Activated CD4-positive, alpha-beta memory T cell treated with anti-CD3 and anti-CD28 coated beads for 36 hours (primary cell): Measurements from ENCODE around the gene ARPC1B. TPM values are rescaled to one million over a fixed set of nuclear protein-coding genes. Genes with fewer than 3 reads are reported as not detected.
A peak's percentile ranks its signal among the peaks of the same experiment; 100 is the strongest.
"Not testable (repeated sequence)": the region's sequence is repeated elsewhere in the genome, so short reads cannot be mapped to it uniquely, and the experiment has no call there.

Source experiments
- CTCF ChIA-PET: fragments of 350-600 bp; sonication (Branson Sonifier 250); formaldehyde crosslinking; loops from one replicate; lab custom pipeline; 2021; ENCODE audit warnings: antibody characterized with exemption, inconsistent platforms; lab: Charles Lee
- POLR2A ChIA-PET: fragments of 350-600 bp; sonication (Branson Sonifier 250); formaldehyde crosslinking; loops from one replicate; lab custom pipeline; 2021; ENCODE audit warnings: antibody characterized with exemption; lab: Charles Lee
- DNase-seq: peaks from one replicate; pipeline ENCODE4 v3.0.0-alpha.2; 2020
- H3K27ac Mint-ChIP-seq: one replicate; pipeline ENCODE4 v1.8.0; 2021; ENCODE audit warnings: mixed read lengths
- H3K27me3 Mint-ChIP-seq: one replicate; pipeline ENCODE4 v1.8.0; 2021; ENCODE audit warnings: mixed read lengths
- H3K36me3 Mint-ChIP-seq: one replicate; pipeline ENCODE4 v1.8.0; 2021; ENCODE audit warnings: mixed read lengths
- H3K4me1 Mint-ChIP-seq: one replicate; pipeline ENCODE4 v1.8.0; 2021; ENCODE audit warnings: low read depth, mixed read lengths
- H3K4me3 Mint-ChIP-seq: one replicate; pipeline ENCODE4 v1.8.0; 2021; ENCODE audit warnings: mild to moderate bottlenecking, mixed read lengths
- H3K9me3 Mint-ChIP-seq: one replicate; pipeline ENCODE4 v1.8.0; 2021; ENCODE audit warnings: mixed read lengths
- intact Hi-C: fragments of 100-400 bp; cut with micrococcal nuclease; formaldehyde crosslinking; loops from one replicate; pipeline ENCODE4 v1.15.1; 2023
- total RNA-seq, 2 experiments: library from RNA; stranded (reverse); gene quantifications; one replicate each; pipeline ENCODE4 v1.2.3, GENCODE V29; 2021

The ARPC1B gene
- total RNA-seq, 2 experiments from 2014 or later, result 432 to 435 TPM

DNA sequence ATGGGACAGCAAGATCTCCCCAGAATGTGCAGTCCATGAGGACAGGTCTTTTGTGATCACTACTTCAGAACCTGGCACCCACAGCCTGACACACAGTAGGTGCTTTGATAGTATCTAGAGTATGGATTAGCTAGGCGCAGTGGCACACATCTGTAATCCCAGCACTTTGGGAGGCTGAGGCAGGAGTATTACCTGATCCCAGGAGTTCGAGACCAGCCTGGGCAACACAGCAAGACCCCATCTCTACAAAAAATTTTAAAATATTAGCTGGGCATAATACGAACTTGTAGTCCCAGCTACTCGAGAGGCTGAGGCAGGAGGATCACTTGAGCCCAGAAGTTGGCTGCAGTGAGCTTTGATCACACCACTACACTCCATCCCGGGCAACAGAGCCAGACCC is 22.3 kb upstream of the ARPC1B start:
- Mint-ChIP-seq H3K9me3 (no peaks in the 10 kb centered on the region), H3K4me1 (no peaks in the 10 kb centered on the region), H3K4me3 (no peak overlapping the region), H3K27ac (no peak overlapping the region), H3K36me3 (peaks cover 29% of the 10 kb centered on the region), H3K27me3 (no peaks in the 10 kb centered on the region)
- ChIA-PET CTCF (interaction anchor here (1.2 kb wide), 1 partner anchor 295 kb away, joined by 3 read pairs; no protein-coding TSS in a partner anchor), POLR2A (no interaction called here)
- intact Hi-C loops, result no loop called here
- no peak for DNase-seq

GRCh38 chr7:99355098-99355497 is 19.4 kb upstream of the ARPC1B start:
- no peak for DNase-seq
- H3K4me3 Mint-ChIP-seq, result no peak overlapping the region
- no peaks in the 10 kb centered on the region for H3K9me3 Mint-ChIP-seq
- H3K27ac Mint-ChIP-seq, result no peak overlapping the region
- intact Hi-C loops, result no loop called here
- H3K4me1 Mint-ChIP-seq, result no peaks in the 10 kb centered on the region
- H3K36me3 Mint-ChIP-seq, result peaks cover 36% of the 10 kb centered on the region
- no peaks in the 10 kb centered on the region for H3K27me3 Mint-ChIP-seq
- CTCF ChIA-PET, result interaction anchor here (0.9 kb wide), 1 partner anchor 12 kb away, joined by 5 read pairs; no protein-coding TSS in a partner anchor
- POLR2A ChIA-PET, result interaction anchor here (0.6 kb wide), 1 partner anchor 39 kb away, joined by 4 read pairs; no protein-coding TSS in a partner anchor

GRCh38 chr7:99357701-99358490 is 16.6 kb upstream of the ARPC1B start:
- CTCF ChIA-PET, result interaction anchor here (1.0 kb wide), 1 partner anchor 25 kb away, joined by 4 read pairs; no protein-coding TSS in a partner anchor

GRCh38 chr7:99358521-99358920 is 16.0 kb upstream of the ARPC1B start:
- H3K4me1 Mint-ChIP-seq, intact Hi-C loops, DNase-seq, POLR2A ChIA-PET, H3K4me3 Mint-ChIP-seq, H3K9me3 Mint-ChIP-seq, H3K27me3 Mint-ChIP-seq, H3K27ac Mint-ChIP-seq: not testable (repeated sequence)
- CTCF ChIA-PET, result interaction anchor here (1.0 kb wide), 1 partner anchor 25 kb away, joined by 4 read pairs; no protein-coding TSS in a partner anchor
- peaks cover 42% of the 10 kb centered on the region for H3K36me3 Mint-ChIP-seq

More at GRCh38 chr7:99357701-99358490, 16.6 kb upstream of the ARPC1B start:
- Mint-ChIP-seq H3K27ac (no peak overlapping the region), H3K27me3 (no peaks in the 10 kb centered on the region), H3K9me3 (no peaks in the 10 kb centered on the region), H3K4me1 (no peaks in the 10 kb centered on the region), H3K36me3 (peaks cover 38% of the 10 kb centered on the region), H3K4me3 (no peak overlapping the region)
- intact Hi-C loops, result no loop called here
- POLR2A ChIA-PET, result no interaction called here
- no peak for DNase-seq

DNA sequence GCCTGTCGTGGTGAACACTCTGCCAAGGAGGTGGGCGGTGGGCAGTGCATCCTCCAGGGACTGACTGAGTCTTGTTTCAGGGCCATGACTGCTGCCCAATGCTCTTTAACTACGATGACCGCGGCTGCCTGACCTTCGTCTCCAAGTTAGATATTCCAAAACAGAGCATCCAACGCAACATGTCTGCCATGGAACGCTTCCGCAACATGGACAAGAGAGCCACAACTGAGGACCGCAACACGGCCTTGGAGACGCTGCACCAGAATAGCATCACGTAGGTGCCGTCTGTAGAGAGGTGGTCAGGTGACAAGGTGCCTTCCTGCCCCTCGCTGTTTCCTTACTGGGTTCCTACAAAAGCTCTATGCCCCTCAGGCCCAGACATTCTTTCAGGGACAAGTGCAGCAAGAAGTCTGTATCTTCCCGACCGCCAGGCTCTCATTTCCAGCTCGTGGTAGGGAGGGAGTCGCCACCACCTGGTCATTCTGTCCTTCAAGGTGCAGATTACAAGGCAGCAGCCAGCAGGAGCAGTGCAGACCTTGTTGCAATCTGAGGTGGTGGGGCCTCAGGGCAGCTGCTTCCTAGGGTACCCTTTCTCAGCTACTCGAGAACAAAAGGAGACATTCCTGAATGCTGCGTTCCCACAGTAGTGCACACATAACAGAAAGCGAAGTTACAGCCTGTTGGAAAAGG is 14.9 kb upstream of the ARPC1B start:
- Mint-ChIP-seq H3K4me3 (no peak overlapping the region), H3K4me1 (no peaks in the 10 kb centered on the region), H3K36me3 (peaks cover 41% of the 10 kb centered on the region), H3K27ac (no peak overlapping the region), H3K9me3 (no peaks in the 10 kb centered on the region), H3K27me3 (no peaks in the 10 kb centered on the region)
- ChIA-PET CTCF (interaction anchor here (1.0 to 1.3 kb wide), 2 partner anchors 9 to 330 kb away, joined by 3 read pairs; no protein-coding TSS in a partner anchor), POLR2A (no interaction called here)
- intact Hi-C loops, result no loop called here
- DNase-seq, result no peak

DNA sequence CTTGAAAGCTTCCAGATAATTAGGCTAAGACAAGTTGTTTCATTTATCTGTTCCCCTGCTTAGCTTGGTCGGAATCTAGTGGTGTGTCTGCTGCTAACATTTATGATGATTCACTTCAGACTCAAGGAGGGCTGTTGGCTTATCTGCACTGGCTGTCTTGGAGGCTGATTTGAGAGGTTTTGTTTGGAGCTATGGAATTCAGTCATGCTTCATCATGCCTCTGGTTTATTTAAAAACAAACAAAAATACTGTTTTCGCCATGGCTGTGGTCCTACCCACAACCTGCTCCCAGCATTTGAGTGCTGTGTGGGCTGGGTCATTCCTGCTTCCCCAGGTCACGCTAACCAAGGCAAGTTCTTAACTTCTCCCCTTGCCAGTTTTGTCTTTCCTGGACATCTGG is 11.7 kb upstream of the ARPC1B start:
- Mint-ChIP-seq H3K27me3 (no peaks in the 10 kb centered on the region), H3K9me3 (no peaks in the 10 kb centered on the region), H3K4me3 (no peak overlapping the region), H3K27ac (no peak overlapping the region), H3K36me3 (peaks cover 49% of the 10 kb centered on the region), H3K4me1 (no peaks in the 10 kb centered on the region)
- intact Hi-C loops, result no loop called here
- no peak for DNase-seq
- ChIA-PET CTCF (no interaction called here), POLR2A (no interaction called here)

DNA sequence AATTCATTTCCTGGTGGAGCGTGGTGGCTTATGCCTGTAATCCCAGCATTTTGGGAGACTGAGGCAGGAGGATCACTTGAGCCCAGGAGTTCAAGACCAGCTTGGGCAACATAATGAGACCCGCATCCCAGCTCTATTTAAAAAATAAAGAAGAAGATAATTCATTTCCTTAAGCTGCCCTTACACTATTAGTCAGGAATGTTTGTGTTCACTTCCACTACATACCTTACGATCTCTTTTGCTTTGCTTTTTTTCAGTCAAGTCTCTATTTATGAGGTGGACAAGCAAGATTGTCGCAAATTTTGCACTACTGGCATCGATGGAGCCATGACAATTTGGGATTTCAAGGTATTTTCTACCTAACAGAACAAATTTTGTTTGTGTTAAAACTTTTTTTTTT is 11.2 kb upstream of the ARPC1B start:
- no peaks in the 10 kb centered on the region for H3K27me3 Mint-ChIP-seq
- no peak overlapping the region for H3K4me3 Mint-ChIP-seq
- no peaks in the 10 kb centered on the region for H3K9me3 Mint-ChIP-seq

DNA sequence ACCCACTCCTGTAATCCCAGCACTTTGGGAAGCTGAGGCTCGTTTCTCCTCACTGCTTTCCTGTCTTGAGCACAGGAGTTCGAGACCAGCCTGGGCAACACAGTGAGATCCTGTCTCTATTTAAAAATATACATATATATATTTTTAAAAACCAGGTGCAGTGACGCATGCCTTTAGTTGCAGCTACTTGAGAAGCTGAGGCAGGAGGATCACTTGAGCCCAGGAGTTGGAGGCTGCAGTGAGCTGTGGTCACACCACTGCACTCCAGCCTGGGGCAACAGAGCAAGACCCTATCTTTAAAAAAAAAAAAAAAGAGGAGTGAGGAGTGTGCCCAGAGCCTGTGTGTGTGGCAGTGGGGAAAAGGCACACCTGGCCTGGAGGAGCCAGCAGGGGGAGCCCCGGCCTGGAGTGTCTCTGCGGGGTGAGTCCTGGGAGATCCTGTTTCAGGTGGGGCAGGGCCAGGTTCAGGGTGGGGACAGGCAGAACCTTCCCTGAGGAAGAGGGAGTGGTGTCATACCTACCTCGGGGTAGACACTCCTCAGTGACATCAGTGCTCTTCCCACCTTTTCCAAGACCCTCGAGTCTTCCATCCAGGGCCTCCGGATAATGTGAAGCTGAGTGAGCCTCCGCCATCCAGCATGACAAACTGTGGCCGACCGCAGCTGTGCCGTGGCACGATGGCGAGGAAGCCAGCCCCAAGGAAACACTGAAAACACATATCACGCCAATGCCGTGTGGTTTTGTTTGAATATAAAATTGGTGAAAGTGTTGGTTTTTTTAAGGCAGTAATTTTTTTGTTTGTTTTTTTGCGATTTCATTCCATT is 9.0 kb upstream of the ARPC1B start:
- POLR2A ChIA-PET, result no interaction called here

More for the DNA sequence above, 11.2 kb upstream of the ARPC1B start:
- H3K27ac Mint-ChIP-seq, result no peak overlapping the region
- peaks cover 44% of the 10 kb centered on the region for H3K36me3 Mint-ChIP-seq
- POLR2A ChIA-PET, result no interaction called here
- CTCF ChIA-PET, result no interaction called here
- intact Hi-C loops, result no loop called here
- no peaks in the 10 kb centered on the region for H3K4me1 Mint-ChIP-seq
- DNase-seq, result no peak

GRCh38 chr7:99366646-99367045 is 7.9 kb upstream of the ARPC1B start:
- CTCF ChIA-PET, result interaction anchor here (0.7 to 0.9 kb wide), 2 partner anchors 12 to 40 kb away, joined by 3 to 5 read pairs; no protein-coding TSS in a partner anchor
- Mint-ChIP-seq H3K36me3 (peaks cover 32% of the 10 kb centered on the region), H3K9me3 (no peaks in the 10 kb centered on the region), H3K4me1 (peaks cover 5% of the 10 kb centered on the region), H3K4me3 (no peak overlapping the region), H3K27me3 (no peaks in the 10 kb centered on the region), H3K27ac (no peak overlapping the region)
- no peak for DNase-seq
- POLR2A ChIA-PET, result no interaction called here
- intact Hi-C loops, result no loop called here

More for the DNA sequence above, 9.0 kb upstream of the ARPC1B start:
- intact Hi-C loops, result no loop called here
- Mint-ChIP-seq H3K36me3 (peaks cover 40% of the 10 kb centered on the region), H3K27me3 (no peaks in the 10 kb centered on the region), H3K27ac (no peak overlapping the region), H3K4me1 (peaks cover 5% of the 10 kb centered on the region), H3K9me3 (no peaks in the 10 kb centered on the region), H3K4me3 (no peak overlapping the region)
- CTCF ChIA-PET, result interaction anchor here (0.8 to 1.2 kb wide), 3 partner anchors 27 to 49 kb away, joined by 3 to 5 read pairs (median 3); no protein-coding TSS in a partner anchor
- DNase-seq, result peak; percentile 67

- Mint-ChIP-seq H3K27me3 (no peaks in the 10 kb centered on the region), H3K4me3 (no peak overlapping the region), H3K27ac (no peak overlapping the region), H3K36me3 (peaks cover 24% of the 10 kb centered on the region), H3K4me1 (peaks cover 6% of the 10 kb centered on the region), H3K9me3 (no peaks in the 10 kb centered on the region)
- ChIA-PET POLR2A (no interaction called here), CTCF (no interaction called here)
- no peak for DNase-seq
- intact Hi-C loops, result no loop called here
Observed at GRCh38 chr7:99368750-99369389, 5.7 kb upstream of the ARPC1B start.

DNA sequence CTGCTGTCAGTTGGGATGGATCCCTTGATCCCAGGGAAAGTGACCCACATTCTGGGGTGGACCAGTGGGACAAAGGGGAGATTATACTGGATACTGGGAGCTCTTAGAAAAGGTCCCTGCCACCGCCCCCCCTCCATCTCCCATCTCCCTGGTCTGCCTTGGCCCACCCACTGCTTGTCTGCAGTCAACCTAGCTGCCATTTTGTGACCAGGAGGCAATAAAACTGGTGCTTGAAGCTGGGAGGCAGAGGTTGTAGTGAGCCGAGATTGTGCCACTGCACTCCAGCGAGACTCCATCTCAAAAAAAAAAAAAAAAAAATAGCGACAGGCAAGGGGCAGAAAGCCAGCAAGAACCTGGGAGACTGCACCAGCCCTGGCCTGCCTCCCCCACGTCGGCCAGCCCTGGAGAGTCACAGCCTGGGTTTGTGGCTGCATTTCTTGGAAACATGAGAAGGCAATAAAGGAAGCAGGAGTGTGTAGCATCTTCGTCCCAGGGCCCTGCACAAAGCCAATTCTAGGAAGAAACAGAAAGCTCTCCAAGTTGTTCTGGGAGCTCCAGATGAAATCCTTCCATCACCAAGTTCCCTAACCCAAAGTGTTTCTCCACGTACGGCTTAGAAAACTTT is 4.7 kb upstream of the ARPC1B start:
- Mint-ChIP-seq H3K4me1 (peaks cover 6% of the 10 kb centered on the region), H3K27ac (peak overlapping the region; percentile 38), H3K27me3 (no peaks in the 10 kb centered on the region), H3K4me3 (no peak overlapping the region), H3K36me3 (peaks cover 18% of the 10 kb centered on the region), H3K9me3 (no peaks in the 10 kb centered on the region)
- intact Hi-C loops, result no loop called here
- DNase-seq, result no peak
- ChIA-PET CTCF (no interaction called here), POLR2A (no interaction called here)
